GM12892 (cell line): ENCODE results near the gene MND1.

Experiments used
- DNase-seq: peaks from one replicate; pipeline ENCODE4 v3.0.0; 2011; ENCODE audit not compliant: insufficient read length
- FAIRE-seq: peaks from 2 replicates; lab custom pipeline; 2011; peaks lifted over from hg19 to GRCh38; lab: Jason Lieb, UNC
- POLR2A ChIP-seq: IDR thresholded peaks from 2 replicates; pipeline ENCODE4 v1.6.1; 2011; ENCODE audit warnings: low read depth, low read length, control low read depth
- POLR2AphosphoS5 ChIP-seq: IDR thresholded peaks from 2 replicates; pipeline ENCODE4 v1.6.1; 2011; ENCODE audit warnings: low read depth, low read length, control low read depth
- TAF1 ChIP-seq: IDR thresholded peaks from 2 replicates; pipeline ENCODE4 v1.6.1; 2011; ENCODE audit warnings: low read depth, mild to moderate bottlenecking, control low read depth, low read length, borderline replicate concordance

MND1 gene

GRCh38 chr4:153428941-153429475, 84.5 kb downstream of the MND1 start:
- TF ChIP-seq POLR2AphosphoS5 (no peak), POLR2A (no peak), TAF1 (no peak)
- FAIRE-seq (no peak), DNase-seq (no peak)

- DNase-seq (peak; percentile 52), FAIRE-seq (peak; percentile 97)
- TF ChIP-seq TAF1 (no peak), POLR2AphosphoS5 (peak; percentile 45; the same call in 1 of the 2 replicates), POLR2A (peak; percentile 59; the same call in 1 of the 2 replicates)
Measured at GRCh38 chr4:153432965-153433753, 88.7 kb downstream of the MND1 start.

- DNase-seq (no peak), FAIRE-seq (no peak)
- TF ChIP-seq POLR2AphosphoS5 (no peak), POLR2A (no peak), TAF1 (no peak)
Measured at GRCh38 chr4:153433754-153434105, 89.2 kb downstream of the MND1 start.

GRCh38 chr4:153434190-153434589, 89.7 kb downstream of the MND1 start:
- FAIRE-seq, result no peak
- TF ChIP-seq TAF1 (no peak), POLR2AphosphoS5 (no peak), POLR2A (no peak)
- DNase-seq, result no peak

- peak; percentile 85 for FAIRE-seq
- DNase-seq, result no peak
- TF ChIP-seq POLR2A (no peak), POLR2AphosphoS5 (no peak), TAF1 (no peak)
Measured at GRCh38 chr4:153438916-153439756, 94.6 kb downstream of the MND1 start.

GRCh38 chr4:153439831-153440230, 95.3 kb downstream of the MND1 start:
- peak; percentile 33 for FAIRE-seq
- DNase-seq, result no peak
- TF ChIP-seq POLR2AphosphoS5, result no peak
- no peak for TF ChIP-seq POLR2A
- TF ChIP-seq TAF1, result no peak

- TF ChIP-seq POLR2A (no peak), POLR2AphosphoS5 (no peak), TAF1 (no peak)
- FAIRE-seq, result peak; percentile 66
- DNase-seq, result no peak
Measured at GRCh38 chr4:153440475-153440874, 96.0 kb downstream of the MND1 start.

- DNase-seq (no peak), FAIRE-seq (no peak)
- no peak for TF ChIP-seq TAF1
- TF ChIP-seq POLR2AphosphoS5, result no peak
- no peak for TF ChIP-seq POLR2A
Measured at GRCh38 chr4:153447175-153447905, 102.9 kb downstream of the MND1 start.

GRCh38 chr4:153448003-153448731, 103.7 kb downstream of the MND1 start:
- FAIRE-seq (no peak), DNase-seq (no peak)
- no peak for TF ChIP-seq POLR2A
- no peak for TF ChIP-seq POLR2AphosphoS5
- no peak for TF ChIP-seq TAF1

GRCh38 chr4:153449338-153449737, 104.8 kb downstream of the MND1 start:
- TF ChIP-seq POLR2A (no peak), TAF1 (no peak), POLR2AphosphoS5 (no peak)
- DNase-seq (no peak), FAIRE-seq (no peak)
